AML-193 (cell line): ENCODE measurements around the gene PKN1.
A peak's percentile ranks its signal among the peaks of the same experiment; 100 is the strongest.
"Not testable (repeated sequence)": the region's sequence is repeated elsewhere in the genome, so short reads cannot be mapped to it uniquely, and the experiment has no call there.

Source experiments
- DNase-seq, 2 experiments: peaks; one replicate each; lab custom pipeline; 2025; lab: John Stamatoyannopoulos, UW

Gene PKN1

DNA sequence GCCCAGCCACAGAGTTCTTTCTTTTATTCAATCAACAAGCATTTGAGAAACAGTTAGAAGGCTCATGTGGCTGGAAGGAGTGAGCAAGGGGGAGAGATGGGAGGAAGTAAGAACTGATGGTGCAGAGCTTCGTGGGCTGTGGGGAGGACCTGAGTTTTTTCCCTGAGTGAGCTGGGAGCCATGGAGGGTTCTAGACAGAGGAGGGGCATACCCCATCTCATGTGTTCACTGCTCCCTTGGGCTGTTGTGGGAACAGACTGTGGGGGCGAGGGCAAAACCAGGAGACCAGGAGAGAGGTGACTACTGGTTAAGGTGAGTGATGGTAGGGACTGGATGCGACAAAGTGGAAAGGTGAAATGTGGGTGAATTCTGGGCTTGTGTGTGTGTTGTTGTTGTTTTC lies 2.4 kb upstream of the PKN1 start:
- DNase-seq: no peak

DNA sequence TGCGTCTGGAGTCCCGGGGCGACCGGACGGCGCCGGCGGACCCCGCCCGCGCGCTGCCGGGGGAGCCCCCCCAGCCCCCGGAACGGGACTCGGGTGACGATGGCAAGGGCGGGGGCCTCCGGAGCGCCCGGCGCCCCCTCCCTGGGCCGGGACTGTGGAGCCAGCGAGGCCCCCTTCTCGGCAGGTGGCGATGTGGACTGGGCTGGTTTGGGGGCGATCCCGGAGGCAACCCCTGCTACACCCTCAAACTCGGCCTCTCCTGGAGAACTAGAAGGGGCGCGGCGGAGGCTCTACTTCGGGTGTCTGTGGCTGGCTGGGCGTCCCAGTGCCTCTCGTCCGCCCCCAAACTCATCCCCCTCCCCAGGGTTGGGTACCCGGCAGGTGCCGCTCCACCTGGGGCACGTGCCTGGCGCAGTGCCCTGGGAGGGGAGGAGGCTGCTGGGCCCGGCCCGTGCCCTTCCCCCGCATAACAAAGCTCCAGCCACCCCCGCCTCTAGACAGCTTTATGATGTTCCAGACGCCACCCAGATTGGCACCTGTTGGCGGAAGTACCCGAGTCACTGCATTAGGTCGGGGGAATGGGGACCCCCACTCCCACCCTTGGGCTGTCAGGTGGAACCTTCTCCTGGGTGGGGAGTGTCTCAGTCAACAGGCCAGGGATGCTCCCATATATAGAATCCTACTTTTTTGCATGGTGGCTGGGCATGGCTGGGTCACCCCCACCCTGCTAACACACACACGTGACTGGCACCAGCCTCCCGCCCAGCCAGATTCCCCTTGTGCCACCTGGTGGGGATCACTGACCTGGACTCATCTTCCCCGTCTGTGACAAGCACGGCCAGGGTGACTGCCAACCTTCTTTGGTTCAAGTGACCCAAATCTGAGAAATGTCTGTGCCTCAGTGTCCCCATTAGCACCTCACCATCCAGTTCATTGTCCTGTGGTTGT lies 722 bp downstream of the PKN1 start:
- no peak for DNase-seq

DNA sequence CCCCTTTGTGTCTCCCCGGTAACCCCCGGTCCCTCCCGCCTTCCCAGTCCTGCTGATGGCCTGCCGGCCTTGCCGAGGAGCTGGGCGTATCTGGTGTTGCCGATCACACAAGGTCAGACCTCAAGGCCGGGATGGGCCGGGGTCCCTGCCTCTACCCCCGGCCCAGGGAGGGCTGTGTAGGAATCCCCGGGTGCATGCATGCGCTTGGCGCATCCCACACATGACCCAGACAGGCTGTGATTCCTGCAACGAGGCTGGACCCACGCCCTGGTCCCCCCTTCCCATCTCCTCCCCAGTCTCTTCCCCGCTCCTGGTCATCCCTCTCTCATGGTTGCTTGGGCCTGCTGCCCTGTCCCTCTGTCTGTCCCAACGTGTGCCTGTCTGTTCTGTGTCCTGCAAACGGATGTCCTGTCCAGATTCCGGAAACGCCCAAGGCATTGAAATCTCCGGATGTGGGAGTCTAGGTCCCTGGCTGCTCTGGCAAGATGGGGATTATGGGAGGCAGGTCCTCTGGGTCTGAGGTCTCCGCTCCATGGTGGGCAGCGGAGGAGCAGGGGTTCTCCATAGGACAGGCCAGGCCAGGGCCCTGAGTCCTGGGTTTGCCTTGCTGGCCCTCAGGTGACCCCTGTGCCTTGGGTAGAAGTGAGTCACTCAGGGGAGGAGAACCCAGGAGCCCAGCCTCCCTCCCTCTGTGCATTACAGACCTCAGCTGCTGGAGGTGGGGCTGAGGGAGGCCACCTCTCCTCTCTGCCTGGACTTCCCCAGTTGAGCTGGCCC lies 1.6 kb downstream of the PKN1 start:
- peak; percentile 40 to 64 for DNase-seq

DNA sequence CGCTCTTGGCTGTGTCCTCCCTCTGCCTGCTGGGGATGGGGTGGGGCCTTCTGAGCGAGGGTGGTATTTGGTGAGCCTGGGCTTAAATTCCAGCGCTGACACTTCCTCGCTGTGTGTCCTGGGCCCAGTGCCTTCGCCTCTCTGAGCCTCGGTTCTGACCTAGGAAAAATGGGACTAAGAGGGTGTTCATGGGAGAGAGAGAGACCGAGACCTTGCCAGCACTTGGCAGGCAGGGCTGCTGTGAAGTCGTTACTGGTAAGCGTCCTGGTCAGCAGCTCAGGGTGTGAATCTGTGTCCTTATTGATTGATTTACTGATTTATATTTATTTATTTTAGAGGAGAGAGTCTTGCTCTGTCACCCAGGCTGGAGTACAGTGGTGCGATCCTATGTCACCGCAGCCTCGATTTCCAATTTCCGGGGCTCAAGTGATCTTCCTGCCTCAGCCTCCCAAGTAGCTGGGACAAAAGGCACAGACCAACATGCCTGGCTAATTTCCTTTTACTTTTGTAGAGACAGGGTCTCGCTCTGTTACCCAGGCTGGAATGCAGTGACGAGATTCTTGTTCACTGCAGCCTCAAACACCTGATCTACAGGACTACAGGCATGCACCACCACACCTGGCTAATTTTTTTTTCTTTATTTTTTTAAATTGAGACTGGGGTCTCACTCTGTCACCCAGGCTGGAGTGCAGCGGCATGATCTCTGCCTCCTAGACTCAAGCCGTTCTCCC lies 2.4 kb downstream of the PKN1 start:
- DNase-seq: no peak

DNA sequence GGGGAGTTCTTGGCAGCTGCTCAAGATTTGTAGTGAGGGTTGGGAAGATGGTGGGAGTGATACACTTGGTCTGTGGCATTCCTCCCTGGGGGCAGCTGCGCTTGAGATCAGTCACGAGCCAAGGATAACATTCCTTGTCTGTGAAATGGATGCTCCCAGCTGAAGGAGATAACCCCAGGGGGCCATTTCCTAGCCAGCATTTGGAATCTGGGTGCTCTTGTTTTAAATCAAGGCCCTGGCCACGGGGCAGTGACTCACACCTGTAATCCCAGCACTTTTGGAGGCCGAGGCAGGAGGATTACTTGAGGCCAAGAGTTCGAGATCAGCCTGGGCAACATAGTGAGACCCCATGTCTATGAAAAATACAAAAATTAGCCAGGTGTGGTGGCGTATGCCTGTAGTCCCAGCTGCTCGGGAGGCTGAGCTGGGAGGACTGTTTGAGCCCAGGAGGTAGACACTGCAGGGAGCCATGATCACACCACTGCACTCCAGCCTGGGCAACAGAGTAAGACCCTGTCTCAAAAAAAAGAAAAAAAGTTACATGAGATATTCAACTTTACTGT lies 4.6 kb downstream of the PKN1 start:
- no peak for DNase-seq

DNA sequence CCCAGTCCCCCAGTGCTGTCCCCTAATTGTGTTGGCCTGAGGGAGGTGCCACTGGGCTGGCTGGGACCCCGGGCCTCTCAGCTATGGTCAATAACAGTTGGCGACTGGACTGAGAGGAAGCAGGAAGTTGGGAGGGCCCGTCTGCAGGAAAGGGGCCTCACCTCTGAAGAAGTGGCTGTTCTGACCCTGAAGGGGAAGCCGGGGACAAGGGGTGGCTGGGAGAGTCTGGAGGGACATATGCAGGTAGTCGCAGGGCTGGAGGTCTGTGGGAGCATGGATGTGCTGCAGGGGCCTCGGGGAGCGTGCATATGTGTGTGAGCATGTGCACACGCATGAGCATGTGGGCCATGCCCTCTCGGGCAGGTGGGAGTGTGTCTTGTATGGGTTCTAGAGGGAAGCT lies 5.9 kb downstream of the PKN1 start:
- no peak for DNase-seq

DNA sequence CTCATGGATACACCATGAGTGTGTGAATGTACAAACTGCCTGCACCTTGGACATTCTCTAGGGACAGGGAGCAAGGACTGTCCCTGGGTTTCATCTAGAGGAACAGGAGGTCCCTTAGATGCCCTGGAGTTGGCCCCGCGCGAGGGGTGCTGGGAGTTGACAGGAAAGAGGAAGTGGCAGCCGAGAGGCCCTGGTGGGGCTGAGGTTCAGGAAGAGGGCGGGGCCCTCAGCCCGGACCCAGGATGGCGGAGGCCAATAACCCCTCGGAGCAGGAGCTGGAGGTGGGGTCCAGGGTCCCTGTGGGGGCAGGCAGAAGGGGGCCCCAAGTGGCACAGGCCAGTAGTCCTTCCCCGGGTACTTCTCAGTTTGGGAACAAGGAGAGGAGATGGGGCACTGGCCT lies 6.9 kb downstream of the PKN1 start:
- DNase-seq: peak; percentile 83 to 84

DNA sequence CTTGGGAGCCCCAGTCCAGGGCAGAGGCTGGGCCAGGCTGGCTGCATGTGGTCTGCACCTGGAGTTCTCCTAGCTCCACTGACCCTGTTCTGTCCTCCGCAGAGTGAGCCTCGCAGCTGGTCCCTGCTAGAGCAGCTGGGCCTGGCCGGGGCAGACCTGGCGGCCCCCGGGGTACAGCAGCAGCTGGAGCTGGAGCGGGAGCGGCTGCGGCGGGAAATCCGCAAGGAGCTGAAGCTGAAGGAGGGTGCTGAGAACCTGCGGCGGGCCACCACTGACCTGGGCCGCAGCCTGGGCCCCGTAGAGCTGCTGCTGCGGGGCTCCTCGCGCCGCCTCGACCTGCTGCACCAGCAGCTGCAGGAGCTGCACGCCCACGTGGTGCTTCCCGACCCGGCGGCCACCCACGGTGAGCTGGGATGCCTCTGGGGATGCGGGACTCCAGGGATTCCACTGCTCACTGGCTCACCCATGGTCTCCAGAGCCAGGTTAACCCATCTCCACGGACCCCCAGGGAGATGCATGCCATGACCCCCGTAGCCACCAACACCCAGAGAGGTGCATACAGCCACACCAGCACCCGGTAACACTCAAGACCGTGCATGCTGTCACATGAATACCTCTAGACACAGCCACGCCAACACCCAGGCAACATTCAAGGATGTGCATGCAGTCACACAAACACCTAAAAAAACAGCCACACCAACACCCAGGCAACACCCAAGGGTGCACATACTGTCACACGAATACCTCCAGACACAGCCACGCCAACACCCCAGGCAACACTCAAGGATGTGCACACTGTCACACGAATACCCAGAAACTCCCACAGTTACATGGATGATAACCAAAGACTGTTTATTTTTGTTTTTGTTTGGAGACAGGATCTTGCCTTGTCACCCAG lies 8.2 kb downstream of the PKN1 start:
- no peak for DNase-seq

DNA sequence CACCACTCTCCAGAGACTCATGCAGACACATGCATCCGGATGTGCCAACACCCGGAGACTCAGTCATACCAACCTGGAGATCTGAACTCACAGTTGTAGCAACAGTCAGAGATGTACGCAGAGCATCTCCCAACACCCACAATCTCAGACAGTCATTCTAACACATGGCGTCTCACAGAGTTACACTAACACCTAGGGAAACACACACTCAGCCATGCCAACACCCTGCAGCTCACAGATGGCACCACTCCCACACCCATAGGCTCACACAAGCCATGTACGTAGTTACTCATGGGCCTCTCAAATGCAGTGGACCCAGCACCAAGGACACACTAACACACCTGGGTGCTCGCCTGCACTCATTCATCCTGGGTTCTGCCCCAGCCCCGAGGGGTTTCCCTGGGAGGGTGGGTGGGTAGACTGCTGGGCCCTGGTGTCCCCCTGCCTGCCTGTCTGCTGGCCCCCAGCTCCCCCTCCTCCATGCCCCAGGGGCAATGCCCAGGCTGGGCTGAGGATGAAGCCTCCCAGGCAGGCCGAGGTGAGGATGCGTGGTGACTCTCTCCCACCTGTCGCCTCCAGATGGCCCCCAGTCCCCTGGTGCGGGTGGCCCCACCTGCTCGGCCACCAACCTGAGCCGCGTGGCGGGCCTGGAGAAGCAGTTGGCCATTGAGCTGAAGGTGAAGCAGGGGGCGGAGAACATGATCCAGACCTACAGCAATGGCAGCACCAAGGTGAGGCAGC lies 10.0 kb downstream of the PKN1 start:
- DNase-seq: no peak

DNA sequence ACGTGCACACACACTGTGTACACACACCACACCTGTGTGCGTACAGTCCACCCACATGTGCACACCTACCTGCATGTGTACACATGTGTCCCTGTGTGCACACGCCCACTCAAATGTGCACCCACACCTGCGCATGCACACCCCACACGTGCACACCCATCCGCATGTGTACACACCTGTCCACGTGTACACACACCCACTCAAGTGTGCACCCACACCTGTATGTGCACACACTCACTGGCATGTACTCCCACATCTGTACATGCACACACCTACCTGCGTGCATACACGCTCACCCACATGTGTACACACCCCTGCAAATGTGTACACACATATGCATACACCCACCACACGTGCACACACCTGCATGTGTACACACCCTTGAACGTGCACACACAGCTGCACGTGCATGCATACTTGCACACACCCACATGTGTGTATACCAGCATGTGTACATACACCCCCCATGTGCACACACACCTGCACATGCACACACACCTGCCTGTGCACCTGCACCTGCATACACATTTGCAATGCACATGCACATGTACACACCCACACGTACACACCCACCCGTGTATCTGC lies 10.6 kb downstream of the PKN1 start:
- no peak for DNase-seq

DNA sequence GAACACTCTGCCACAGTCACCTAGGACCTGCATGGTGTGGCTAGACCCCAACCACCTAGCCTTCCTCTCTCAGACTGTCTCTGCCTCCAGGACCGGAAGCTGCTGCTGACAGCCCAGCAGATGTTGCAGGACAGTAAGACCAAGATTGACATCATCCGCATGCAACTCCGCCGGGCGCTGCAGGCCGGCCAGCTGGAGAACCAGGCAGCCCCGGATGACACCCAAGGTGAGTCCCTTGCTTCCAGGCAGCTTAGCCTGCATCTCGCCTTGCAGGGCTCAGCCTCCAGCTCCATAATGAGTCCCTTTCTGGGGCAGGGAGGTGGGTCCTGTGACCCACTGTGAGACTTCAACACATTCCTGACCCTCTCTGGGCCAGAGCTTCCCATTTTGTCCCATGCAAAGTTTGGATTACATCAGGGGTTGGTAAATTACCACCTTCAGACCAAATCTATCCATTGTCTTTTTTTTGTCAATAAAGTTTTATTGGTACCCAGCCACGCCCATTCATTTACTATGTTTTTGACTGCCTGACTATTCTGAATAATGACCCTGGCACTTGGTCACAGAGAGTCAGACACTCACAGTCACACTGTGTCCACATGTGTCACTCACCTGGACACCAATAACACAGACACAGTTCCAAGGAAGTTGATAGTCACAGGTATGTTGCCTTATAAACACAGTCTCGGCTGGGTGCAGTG lies 13.4 kb downstream of the PKN1 start:
- DNase-seq: no peak

DNA sequence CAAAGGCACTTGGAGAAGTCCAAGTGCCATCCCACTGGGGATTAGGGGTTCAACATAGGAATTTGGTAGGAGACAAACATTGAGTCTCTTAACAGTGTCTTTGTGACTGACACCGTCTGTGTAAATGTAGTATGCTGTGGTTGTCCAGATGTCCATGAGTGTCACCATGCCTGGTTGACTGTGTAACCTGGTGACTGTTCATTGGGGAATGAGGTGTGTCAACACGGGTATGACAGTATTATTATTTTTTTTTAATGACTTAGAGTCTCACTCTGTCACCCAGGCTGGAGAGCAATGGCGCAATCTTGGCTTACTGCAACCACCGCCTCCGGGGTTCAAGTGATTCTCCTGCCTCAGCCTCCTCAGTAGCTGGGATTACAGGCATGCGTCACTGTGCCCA lies 16.2 kb downstream of the PKN1 start:
- no peak for DNase-seq

DNA sequence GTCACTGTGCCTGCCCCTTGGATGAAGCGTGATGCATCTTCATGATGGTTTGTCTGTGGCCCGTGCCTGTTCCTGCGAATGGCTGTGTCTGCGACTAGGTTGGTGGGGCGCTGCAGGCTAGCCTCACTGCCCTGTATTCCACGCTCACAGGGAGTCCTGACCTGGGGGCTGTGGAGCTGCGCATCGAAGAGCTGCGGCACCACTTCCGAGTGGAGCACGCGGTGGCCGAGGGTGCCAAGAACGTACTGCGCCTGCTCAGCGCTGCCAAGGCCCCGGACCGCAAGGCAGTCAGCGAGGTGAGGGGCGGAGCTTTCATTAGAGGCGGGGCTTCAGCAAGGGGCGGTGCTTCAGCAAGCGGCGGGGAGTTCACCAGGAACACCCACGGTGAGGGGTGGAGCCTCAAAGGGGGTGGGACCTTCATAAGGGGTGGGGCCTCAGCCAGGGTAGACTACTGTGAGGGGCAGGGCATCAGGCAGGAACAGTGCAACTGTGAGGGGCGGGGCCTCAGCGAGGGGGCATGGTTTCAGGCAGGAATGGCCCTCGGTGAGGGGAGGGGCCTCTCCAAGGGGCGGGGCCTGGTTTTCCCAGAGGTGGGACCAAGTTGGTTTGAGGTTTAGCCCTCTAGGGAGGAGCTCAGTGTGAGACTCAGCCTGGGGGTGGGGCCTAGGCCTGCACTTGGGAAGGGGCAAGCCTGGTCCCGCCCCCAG lies 17.2 kb downstream of the PKN1 start:
- no peak for DNase-seq

DNA sequence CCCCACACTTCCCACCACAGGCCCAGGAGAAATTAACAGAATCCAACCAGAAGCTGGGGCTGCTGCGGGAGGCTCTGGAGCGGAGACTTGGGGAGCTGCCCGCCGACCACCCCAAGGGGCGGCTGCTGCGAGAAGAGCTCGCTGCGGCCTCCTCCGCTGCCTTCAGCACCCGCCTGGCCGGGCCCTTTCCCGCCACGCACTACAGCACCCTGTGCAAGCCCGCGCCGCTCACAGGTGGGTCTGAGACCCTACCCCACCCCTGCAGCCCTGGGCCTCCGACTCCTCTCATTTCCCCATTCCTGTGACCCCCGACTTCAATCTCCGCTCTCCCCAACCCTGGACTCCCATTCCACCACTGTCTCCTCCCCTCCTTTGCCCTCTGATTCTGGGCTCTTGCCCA lies 17.8 kb downstream of the PKN1 start:
- DNase-seq: no peak

DNA sequence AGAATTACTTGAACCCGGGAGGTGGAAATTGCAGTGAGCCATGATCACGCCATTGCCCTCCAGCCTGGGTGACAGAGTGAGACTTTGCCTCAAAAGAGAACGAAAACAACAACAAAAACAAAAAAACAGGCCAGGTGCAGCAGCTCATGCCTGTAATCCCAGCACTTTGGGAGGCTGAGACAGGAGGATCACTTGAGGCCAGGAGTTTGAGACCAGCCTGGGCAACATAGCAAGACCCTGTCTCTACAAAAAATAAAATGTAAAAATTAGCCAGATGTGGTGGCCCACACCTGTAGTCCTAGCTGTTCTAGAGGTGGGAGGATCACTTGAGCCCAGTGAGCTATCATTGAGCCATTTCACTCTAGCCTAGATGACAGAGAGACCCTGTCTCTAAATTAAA lies 19.2 kb downstream of the PKN1 start:
- not testable (repeated sequence) for DNase-seq

DNA sequence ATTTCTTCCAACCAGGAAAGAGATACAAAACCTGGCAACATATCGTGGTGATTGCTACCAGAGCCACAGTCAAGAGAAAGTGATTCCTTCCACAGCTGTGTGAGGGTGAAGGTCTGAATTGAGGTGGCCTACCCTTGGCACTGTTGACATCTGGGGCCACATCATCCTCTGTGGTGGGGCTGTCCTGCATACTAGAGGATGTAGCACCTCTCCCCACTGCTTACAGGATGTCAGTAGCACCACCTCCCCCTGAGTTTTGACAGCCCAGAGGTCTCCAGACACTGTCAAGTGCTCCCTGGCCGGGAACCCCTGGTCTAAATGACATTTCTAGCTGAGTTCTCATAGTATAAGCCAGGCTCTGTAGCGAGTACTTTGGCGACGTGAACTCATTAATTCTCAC lies 26.6 kb downstream of the PKN1 start:
- no peak for DNase-seq

DNA sequence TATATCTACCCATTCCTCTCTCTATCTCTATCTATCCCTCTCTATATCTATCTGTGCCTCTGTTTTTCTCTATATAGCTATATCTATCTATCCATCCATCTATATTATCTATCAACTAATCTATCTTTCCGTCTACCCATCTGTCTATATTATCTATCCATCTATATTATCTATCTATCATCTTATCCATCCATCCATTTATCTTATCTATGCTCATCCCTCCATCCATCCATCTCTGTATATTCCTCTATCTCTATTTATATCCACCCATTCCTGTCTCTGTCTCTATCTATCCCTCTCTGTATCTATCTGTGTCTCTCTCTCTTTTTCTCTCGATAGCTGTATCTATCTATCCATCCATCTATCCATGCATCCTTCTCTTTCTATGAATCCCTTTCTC lies 27.8 kb downstream of the PKN1 start:
- no peak for DNase-seq

DNA sequence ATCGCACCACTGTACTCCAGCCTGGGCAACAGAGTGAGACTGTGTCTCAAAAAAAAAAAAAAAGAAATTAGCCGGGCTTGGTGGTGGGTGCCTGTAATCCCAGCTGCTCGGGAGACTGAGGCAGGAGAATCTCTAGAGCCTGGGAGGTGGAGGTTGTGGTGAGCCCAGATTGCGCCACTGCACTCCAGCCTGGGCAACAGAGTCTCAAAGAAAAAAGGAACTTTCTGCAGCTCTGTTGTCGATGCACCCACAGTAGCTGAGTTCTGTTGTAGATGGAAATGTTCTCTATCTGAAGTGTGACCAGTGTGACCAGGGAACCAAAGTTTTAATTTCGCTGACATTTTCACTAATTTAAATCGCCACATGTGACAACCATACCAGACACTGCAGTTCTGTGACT lies 29.3 kb downstream of the PKN1 start:
- DNase-seq: peak; percentile 27 to 34

DNA sequence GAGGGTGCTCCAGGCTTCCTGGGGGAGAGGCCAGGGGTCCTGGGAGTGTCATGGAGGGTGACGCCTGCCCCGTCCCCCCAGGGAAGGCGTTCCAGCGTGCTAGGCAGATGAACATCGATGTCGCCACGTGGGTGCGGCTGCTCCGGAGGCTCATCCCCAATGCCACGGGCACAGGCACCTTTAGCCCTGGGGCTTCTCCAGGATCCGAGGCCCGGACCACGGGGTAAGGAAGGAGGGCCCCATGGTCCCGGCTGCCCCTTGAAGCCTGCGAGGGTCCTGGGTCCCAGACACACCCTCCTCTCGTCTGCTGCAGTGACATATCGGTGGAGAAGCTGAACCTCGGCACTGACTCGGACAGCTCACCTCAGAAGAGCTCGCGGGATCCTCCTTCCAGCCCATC lies 30.6 kb downstream of the PKN1 start:
- DNase-seq: no peak
